GM12878 (cell line): ENCODE measurements around the gene PLAAT5. TPM values are rescaled to one million over a fixed set of nuclear protein-coding genes. Genes with fewer than 3 reads are reported as not detected.
A peak's percentile ranks its signal among the peaks of the same experiment; 100 is the strongest.

ENCODE experiments used
- ATAC-seq: fragments of 200-7000 bp; cut with Tn5 transposase; 3 replicates; pipeline ENCODE4 v1.9.1; 2020; ENCODE audit warnings: mild to moderate bottlenecking, moderate library complexity
- BruUV-seq: library from RNA; stranded (reverse); fragments of 400-500 nt; replicated peaks from 2 replicates; lab custom pipeline; 2021; lab: Mats Ljungman, UMichigan
- CTCF ChIA-PET: fragments of 300-600 bp; sonication (Branson Sonifier 250); formaldehyde crosslinking; extraction: SDS; loops from one replicate; lab custom pipeline; 2021; ENCODE audit warnings: inconsistent platforms; lab: Yijun Ruan, JAX
- POLR2A ChIA-PET: fragments of 350-600 bp; formaldehyde crosslinking; extraction: SDS; loops from one replicate; lab custom pipeline; 2021; ENCODE audit warnings: inconsistent platforms; lab: Charles Lee
- RAD21 ChIA-PET: fragments of 300-600 bp; sonication (Branson Sonifier 250); formaldehyde crosslinking; loops from one replicate; lab custom pipeline; 2023; ENCODE audit warnings: antibody characterized with exemption; ENCODE audit not compliant: unreplicated experiment; lab: Charles Lee
- SMC1A ChIA-PET: fragments of 300-600 bp; sonication (Branson Sonifier 250); formaldehyde crosslinking; loops from one replicate; lab custom pipeline; 2023; ENCODE audit not compliant: unreplicated experiment, uncharacterized antibody; lab: Charles Lee
- DNase-seq: peaks from one replicate; pipeline ENCODE4 v3.0.0-alpha.2; 2011; ENCODE audit warnings: low read depth, low spot score
- FAIRE-seq: peaks from 3 replicates; lab custom pipeline; 2011; peaks lifted over from hg19 to GRCh38; lab: Jason Lieb, UNC
- H2AFZ ChIP-seq: 2 replicates; pipeline ENCODE4 v1.6.0; 2011; ENCODE audit warnings: low read depth, low read length, control low read depth; ENCODE audit not compliant: control insufficient read depth
- H3K27ac ChIP-seq: 2 replicates; pipeline ENCODE4 v1.5.1; 2011; ENCODE audit warnings: control low read depth; ENCODE audit not compliant: control insufficient read depth, insufficient read depth
- H3K27me3 ChIP-seq, 2 experiments: replicated peaks in 1 of 2; 2 replicates each; pipeline versions ENCODE4 v1.6.0 to v1.6.1; 2011; ENCODE audit warnings: low read length in 1 of 2; ENCODE audit not compliant: control insufficient read depth in 2 of 2, insufficient read depth in 2 of 2
- H3K36me3 ChIP-seq, 2 experiments: 2 replicates each; pipeline ENCODE4 v1.5.1; 2011; ENCODE audit warnings: low read length in 1 of 2; ENCODE audit not compliant: control insufficient read depth in 2 of 2, insufficient read depth in 2 of 2
- H3K4me1 ChIP-seq: 2 replicates; pipeline ENCODE4 v1.6.1; 2011; ENCODE audit warnings: mild to moderate bottlenecking, low read length, moderate library complexity, mixed read lengths; ENCODE audit not compliant: control insufficient read depth, insufficient read depth
- H3K4me2 ChIP-seq: 2 replicates; pipeline ENCODE4 v1.6.0; 2011; ENCODE audit warnings: control low read depth; ENCODE audit not compliant: control insufficient read depth, insufficient read depth
- H3K4me3 ChIP-seq: fragments of 200-600 bp; sonication (generic); 2 replicates; pipeline ENCODE4 v1.5.1; 2016
- H3K79me2 ChIP-seq: 2 replicates; pipeline ENCODE4 v1.6.0; 2011; ENCODE audit warnings: low read length; ENCODE audit not compliant: control insufficient read depth, insufficient read depth
- H3K9ac ChIP-seq: 2 replicates; pipeline ENCODE4 v1.8.0; 2011; ENCODE audit warnings: low read length, control low read depth, mixed read lengths; ENCODE audit not compliant: control insufficient read depth, insufficient read depth
- H3K9me3 ChIP-seq: replicated peaks from 3 replicates; pipeline ENCODE4 v1.5.1; 2011; ENCODE audit warnings: mild to moderate bottlenecking, low read length; ENCODE audit not compliant: control insufficient read depth, insufficient read depth
- H4K20me1 ChIP-seq: 2 replicates; pipeline ENCODE4 v1.6.0; 2011; ENCODE audit not compliant: control insufficient read depth, insufficient read depth
- CHD2 ChIP-seq: IDR thresholded peaks from 2 replicates; pipeline ENCODE4 v1.6.1; 2011; ENCODE audit warnings: low read depth, low read length, improper control_type of control experiment, borderline replicate concordance
- E2F4 ChIP-seq: IDR thresholded peaks from 2 replicates; pipeline ENCODE4 v1.6.1; 2012; ENCODE audit warnings: low read depth, low read length, improper control_type of control experiment
- JUNB ChIP-seq: IDR thresholded peaks from 2 replicates; pipeline ENCODE4 v1.6.1; 2016; ENCODE audit warnings: antibody characterized with exemption, mild to moderate bottlenecking
- KDM1A ChIP-seq: fragments of 200-600 bp; sonication (generic); IDR thresholded peaks from 2 replicates; pipeline ENCODE4 v1.6.1; 2016; ENCODE audit warnings: borderline replicate concordance
- MYC ChIP-seq: IDR thresholded peaks from 2 replicates; pipeline ENCODE4 v1.6.1; 2011; ENCODE audit warnings: mild to moderate bottlenecking, low read length, moderate library complexity, inconsistent platforms; ENCODE audit not compliant: insufficient read depth, insufficient replicate concordance, insufficient read length, severe bottlenecking
- NBN ChIP-seq: fragments of 450-650 bp; IDR thresholded peaks from 2 replicates; pipeline ENCODE4 v1.6.1; 2016
- POU2F2 ChIP-seq: IDR thresholded peaks from 3 replicates; pipeline ENCODE4 v1.6.1; 2011; ENCODE audit warnings: low read depth, mild to moderate bottlenecking, low read length, borderline replicate concordance
- SMAD1 ChIP-seq: fragments of 450-650 bp; IDR thresholded peaks from 2 replicates; pipeline ENCODE4 v1.6.1; 2018; ENCODE audit warnings: mild to moderate bottlenecking, low read depth; ENCODE audit not compliant: partially characterized antibody
- TAF1 ChIP-seq: IDR thresholded peaks from 2 replicates; pipeline ENCODE4 v1.6.1; 2011; ENCODE audit warnings: mild to moderate bottlenecking, low read depth, low read length, borderline replicate concordance
- YBX1 ChIP-seq: fragments of 450-650 bp; IDR thresholded peaks from 2 replicates; pipeline ENCODE4 v1.6.1; 2016; ENCODE audit warnings: antibody characterized with exemption
- ZNF207 ChIP-seq: fragments of 450-650 bp; IDR thresholded peaks from 2 replicates; pipeline ENCODE4 v1.6.1; 2014; ENCODE audit warnings: antibody characterized with exemption, mild to moderate bottlenecking, borderline replicate concordance
- WGBS: methylation state at CpG from one replicate; pipeline ENCODE4 v1.1.6; 2016; ENCODE audit warnings: low lambda C conversion rate; ENCODE audit not compliant: insufficient replicate concordance, insufficient coverage; ENCODE audit errors: missing lambda C conversion rate; 5-methylcytosine and 5-hydroxymethylcytosine counted together
- in situ Hi-C: fragments of 300-500 bp; cut with MboI; formaldehyde crosslinking; loops from 9 replicates; pipeline ENCODE4 v1.14.3; 2018; ENCODE audit warnings: mixed read lengths
- intact Hi-C: fragments of 100-400 bp; cut with micrococcal nuclease; formaldehyde crosslinking; loops from one replicate; pipeline ENCODE4 v1.14.2; 2022; ENCODE audit not compliant: unreplicated experiment
- polyA plus RNA-seq, 11 experiments: library from polyadenylated mRNA; depleted of rRNA in 4 of 11; unstranded in 6 of 11; stranded (reverse) in 5 of 11; fragments of >200 nt; fragmentation: Nextera tagmentation in 4 of 11; fragmentation: Illumina TruSeq in 1 of 11; extraction: Ambion mirVana in 4 of 11; extraction: Trizol in 1 of 11; gene quantifications; 1 replicate in 1 of 11; 2 replicates in 10 of 11; pipeline versions ENCODE4 v1.2.1 to v1.2.3, GENCODE V29; 2011 to 2016; ENCODE audit warnings: inconsistent platforms in 2 of 11, missing spikeins in 2 of 11, low read depth in 1 of 11
- total RNA-seq, 4 experiments: library from RNA; depleted of rRNA in 3 of 4; stranded (reverse); fragments of >200 nt in 3 of 4; fragmentation: Illumina TruSeq in 1 of 4; extraction: Trizol in 1 of 4; gene quantifications; 2 replicates each; pipeline versions ENCODE4 v1.2.1 to v1.2.3, GENCODE V29; 2013 to 2021
- TF ChIP-seq, protein P1 (sequence below): fragments of 450-650 bp; IDR thresholded peaks from 2 replicates; pipeline ENCODE4 v1.6.1; 2018; ENCODE audit warnings: borderline replicate concordance, mild to moderate bottlenecking; ENCODE audit not compliant: partially characterized antibody
- TF ChIP-seq, protein P2 (sequence below): fragments of 450-650 bp; IDR thresholded peaks from 2 replicates; pipeline ENCODE4 v1.6.1; 2017; ENCODE audit warnings: antibody characterized with exemption, mild to moderate bottlenecking, moderate library complexity

PLAAT5 gene
- total and polyA plus RNA-seq, 10 of the 15 experiments (the other 5 are each of a cell fraction or from before 2014, with no cell fraction given) = not detected

GRCh38 chr11:63470311-63470710 lies 20.7 kb downstream of the PLAAT5 start:
- no TSS peak for BruUV-seq
- no peak overlapping the region for H3K27ac ChIP-seq
- H3K4me2 ChIP-seq = no peak overlapping the region
- TF ChIP-seq KDM1A = no peak
- no peak for TF ChIP-seq MYC
- TF ChIP-seq NBN = no peak
- TF ChIP-seq E2F4 = no peak
- TF ChIP-seq POU2F2 = no peak
- TF ChIP-seq, all 136 proteins: peak for 0
- ChIA-PET CTCF (no interaction called here), POLR2A (no interaction called here), RAD21 (no interaction called here), SMC1A (no interaction called here)
- no peak overlapping the region for H2AFZ ChIP-seq
- H3K4me1 ChIP-seq = no peaks in the 10 kb centered on the region
- H3K79me2 ChIP-seq = no peaks in the 10 kb centered on the region
- H3K4me3 ChIP-seq = no peak overlapping the region
- in situ Hi-C loops = no loop called here
- H3K9ac ChIP-seq = no peak overlapping the region
- ATAC-seq (no peak), FAIRE-seq (no peak), DNase-seq (no peak)
- H4K20me1 ChIP-seq = no peaks in the 10 kb centered on the region
- no peaks in the 10 kb centered on the region for H3K27me3 ChIP-seq
- intact Hi-C loops = no loop called here
- H3K9me3 ChIP-seq = no peaks in the 10 kb centered on the region
- H3K36me3 ChIP-seq = no peaks in the 10 kb centered on the region
- WGBS = 51% methylated on average over 3 of the region's 3 CpGs

DNA sequence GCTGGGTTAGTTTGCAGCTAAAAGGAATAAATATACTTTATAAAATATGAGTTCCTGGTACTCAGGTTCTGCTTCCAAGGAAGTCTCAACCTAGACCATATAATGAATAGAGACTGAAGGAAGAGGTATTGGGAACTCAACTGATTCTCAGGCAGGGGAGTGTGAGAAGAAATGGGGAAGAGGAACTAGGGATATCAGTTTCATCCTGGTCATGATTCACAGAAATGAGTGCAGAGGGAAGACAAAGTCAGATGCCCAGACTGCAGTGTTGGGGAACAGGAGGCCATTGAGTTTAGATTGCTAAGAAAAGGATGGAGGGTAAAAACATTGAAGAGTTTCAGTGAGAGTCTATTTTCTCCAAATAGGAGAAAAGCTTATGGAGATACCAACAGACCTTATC lies 28.8 kb downstream of the PLAAT5 start:
- Histone ChIP-seq H3K4me1 (no peaks in the 10 kb centered on the region), H3K4me3 (no peak overlapping the region), H3K9me3 (no peaks in the 10 kb centered on the region), H3K27me3 (no peaks in the 10 kb centered on the region), H3K4me2 (no peak overlapping the region), H3K79me2 (no peaks in the 10 kb centered on the region), H3K27ac (no peak overlapping the region), H2AFZ (no peak overlapping the region), H3K9ac (no peak overlapping the region), H4K20me1 (no peaks in the 10 kb centered on the region), H3K36me3 (no peaks in the 10 kb centered on the region)
- intact Hi-C loops = no loop called here
- peak; percentile 13 for FAIRE-seq
- no peak for DNase-seq
- ChIA-PET CTCF (interaction anchor here (0.6 kb wide), 1 partner anchor 278 kb away, joined by 5 read pairs; no protein-coding TSS in a partner anchor), SMC1A (interaction anchor here (1.2 kb wide), 1 partner anchor 17 kb away, joined by 3 read pairs; no protein-coding TSS in a partner anchor), POLR2A (no interaction called here), RAD21 (no interaction called here)
- in situ Hi-C loops = no loop called here
- BruUV-seq = no TSS peak
- ATAC-seq = no peak
- TF ChIP-seq SMAD1 (no peak), JUNB (no peak), YBX1 (no peak), CHD2 (no peak), ZNF207 (no peak), TAF1 (no peak)
- TF ChIP-seq, protein P1, sequence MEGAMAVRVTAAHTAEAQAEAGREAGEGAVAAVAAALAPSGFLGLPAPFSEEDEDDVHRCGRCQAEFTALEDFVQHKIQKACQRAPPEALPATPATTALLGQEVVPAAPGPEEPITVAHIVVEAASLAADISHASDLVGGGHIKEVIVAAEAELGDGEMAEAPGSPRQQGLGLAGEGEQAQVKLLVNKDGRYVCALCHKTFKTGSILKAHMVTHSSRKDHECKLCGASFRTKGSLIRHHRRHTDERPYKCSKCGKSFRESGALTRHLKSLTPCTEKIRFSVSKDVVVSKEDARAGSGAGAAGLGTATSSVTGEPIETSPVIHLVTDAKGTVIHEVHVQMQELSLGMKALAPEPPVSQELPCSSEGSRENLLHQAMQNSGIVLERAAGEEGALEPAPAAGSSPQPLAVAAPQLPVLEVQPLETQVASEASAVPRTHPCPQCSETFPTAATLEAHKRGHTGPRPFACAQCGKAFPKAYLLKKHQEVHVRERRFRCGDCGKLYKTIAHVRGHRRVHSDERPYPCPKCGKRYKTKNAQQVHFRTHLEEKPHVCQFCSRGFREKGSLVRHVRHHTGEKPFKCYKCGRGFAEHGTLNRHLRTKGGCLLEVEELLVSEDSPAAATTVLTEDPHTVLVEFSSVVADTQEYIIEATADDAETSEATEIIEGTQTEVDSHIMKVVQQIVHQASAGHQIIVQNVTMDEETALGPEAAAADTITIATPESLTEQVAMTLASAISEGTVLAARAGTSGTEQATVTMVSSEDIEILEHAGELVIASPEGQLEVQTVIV = no peak
- TF ChIP-seq, protein P2, sequence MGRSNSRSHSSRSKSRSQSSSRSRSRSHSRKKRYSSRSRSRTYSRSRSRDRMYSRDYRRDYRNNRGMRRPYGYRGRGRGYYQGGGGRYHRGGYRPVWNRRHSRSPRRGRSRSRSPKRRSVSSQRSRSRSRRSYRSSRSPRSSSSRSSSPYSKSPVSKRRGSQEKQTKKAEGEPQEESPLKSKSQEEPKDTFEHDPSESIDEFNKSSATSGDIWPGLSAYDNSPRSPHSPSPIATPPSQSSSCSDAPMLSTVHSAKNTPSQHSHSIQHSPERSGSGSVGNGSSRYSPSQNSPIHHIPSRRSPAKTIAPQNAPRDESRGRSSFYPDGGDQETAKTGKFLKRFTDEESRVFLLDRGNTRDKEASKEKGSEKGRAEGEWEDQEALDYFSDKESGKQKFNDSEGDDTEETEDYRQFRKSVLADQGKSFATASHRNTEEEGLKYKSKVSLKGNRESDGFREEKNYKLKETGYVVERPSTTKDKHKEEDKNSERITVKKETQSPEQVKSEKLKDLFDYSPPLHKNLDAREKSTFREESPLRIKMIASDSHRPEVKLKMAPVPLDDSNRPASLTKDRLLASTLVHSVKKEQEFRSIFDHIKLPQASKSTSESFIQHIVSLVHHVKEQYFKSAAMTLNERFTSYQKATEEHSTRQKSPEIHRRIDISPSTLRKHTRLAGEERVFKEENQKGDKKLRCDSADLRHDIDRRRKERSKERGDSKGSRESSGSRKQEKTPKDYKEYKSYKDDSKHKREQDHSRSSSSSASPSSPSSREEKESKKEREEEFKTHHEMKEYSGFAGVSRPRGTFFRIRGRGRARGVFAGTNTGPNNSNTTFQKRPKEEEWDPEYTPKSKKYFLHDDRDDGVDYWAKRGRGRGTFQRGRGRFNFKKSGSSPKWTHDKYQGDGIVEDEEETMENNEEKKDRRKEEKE = no peak
